HG03066 (cell line): ENCODE measurements around the gene TMEM184C.

ENCODE experiments used
- ATAC-seq: cut with Tn5 transposase; IDR thresholded peaks from one replicate; pipeline ENCODE4 v1.9.1; 2021; ENCODE audit warnings: low read depth; ENCODE audit not compliant: unreplicated experiment

TMEM184C gene

DNA sequence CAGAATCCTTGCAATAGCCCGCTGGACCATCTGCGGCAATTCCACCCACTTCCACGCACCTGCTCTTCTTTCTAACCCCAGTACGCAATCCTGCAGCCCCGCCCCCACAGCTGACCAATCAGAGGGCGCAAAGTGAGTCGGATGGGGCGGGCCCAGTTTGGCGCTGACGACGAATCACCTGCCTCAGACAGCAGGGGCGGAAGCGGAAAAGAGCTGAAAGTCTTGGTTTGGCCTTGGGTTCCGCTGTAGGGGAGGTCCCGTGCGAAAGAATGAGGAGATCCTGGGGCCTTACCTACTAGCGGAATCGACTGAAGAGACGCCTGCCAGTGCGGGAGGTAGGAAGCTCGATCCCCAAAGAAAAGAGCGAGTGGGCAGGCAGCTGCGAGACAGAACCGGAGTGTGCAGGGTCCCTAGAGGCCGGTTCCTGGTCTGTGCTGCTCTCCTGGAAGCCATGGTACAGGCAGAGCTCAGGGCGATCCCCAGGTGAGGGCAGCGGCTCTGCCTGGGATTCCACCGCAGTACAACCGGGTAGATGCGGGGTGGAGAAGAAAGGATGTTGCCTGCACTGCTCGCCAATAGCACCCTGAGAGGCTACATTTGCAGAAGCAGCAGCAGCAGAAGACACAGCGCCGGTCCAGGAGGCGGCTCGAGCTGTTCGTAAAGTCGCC lies at the start of gene TMEM184C:
TMEM184C (plus strand) TSS at position 225 of the 668 bp plus-strand sequence. CDS start 560 bp downstream, outside the sequence.
- ATAC-seq, result peak; percentile 99

DNA sequence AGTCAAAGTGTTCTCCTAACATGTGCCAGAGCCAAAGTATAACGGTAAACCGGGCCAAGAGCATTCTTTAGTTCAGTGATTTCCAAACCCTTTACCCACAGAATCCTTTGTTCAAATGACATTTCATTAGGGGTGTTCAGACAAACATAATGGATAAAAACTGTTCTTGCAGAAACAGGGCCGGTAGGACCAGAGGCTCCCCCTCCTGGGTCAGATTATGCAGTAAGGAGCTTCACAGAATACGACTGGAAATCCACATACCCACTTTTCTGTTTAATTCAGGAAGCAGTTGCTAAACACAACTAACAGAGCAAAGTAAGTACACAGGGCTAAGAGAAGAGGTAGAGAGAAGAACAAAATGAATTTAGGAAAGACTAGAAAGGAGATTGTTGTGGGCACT lies 46.6 kb upstream of the TMEM184C start:
- ATAC-seq, result no peak

DNA sequence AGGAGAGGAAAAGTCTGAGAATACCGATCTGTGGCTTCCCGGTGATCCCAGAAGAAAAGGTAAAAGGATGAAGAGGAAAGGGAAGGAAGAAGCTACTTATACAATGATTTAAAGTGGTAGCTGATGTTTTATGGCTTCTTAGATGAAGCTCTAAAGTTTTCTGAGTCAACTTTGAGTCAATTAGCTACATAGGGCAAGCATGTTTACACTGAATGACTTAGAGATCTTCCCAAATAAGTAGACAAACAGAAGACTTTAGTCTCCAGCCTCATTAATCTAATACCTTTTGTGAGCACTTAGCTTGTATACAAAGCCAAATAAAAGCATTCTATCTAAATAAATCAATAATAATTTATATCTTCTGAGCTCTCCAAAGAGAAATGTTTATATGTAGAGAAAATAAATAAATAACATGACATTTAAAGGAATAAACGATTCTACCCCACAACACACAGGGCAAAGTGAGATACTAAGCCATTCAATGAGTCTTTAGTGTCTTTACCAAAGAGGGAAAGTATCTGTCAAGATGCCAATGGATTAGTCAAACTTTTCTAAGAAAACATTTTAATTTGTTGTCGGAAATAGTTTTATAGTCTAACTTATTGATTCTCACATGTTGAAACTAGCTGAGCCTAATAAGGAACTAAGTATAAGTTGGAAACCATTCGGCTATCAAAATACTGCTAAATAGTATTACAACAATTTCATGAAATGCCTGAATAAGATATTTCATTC lies 46.0 kb upstream of the TMEM184C start:
- no peak for ATAC-seq

DNA sequence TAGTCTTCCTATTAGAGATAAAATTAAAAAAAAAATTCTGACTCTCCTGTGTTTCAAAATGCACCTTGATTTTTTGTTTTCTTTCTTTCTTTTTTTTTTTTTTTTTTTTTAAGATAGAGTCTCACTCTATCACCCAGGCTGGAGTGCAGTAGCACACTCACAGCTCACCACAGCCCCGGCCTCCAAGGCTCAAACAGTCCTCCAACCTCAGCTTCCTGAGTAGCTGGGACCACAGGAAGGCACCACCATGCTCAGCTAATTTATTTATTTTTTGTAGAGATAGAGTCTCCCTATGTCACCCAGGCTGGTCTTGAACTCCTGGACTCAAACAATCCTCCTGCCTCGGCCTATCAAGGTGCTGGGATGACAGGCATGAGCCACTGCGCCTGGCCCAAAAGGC lies 41.1 kb upstream of the TMEM184C start:
- no peak for ATAC-seq

DNA sequence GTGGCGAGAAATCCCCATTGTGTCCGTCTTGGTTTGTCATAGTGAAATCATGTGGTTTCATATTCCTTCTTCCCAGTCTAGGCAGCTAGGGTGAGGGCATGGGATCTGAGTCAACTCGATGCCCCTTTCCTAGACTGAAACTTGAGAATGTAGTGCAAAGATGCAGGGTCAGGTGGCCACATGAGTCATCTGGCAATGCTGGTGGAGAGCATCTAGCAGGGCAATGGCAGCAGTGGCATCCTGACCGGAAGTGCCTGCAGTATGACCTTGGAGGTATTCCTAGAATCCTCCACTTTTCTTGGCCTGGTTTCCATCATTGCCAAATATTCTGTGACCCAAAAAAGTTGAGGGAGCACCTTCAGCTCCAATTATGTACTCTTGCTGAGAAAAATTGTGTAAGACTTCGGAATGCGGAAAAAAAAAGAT lies 39.1 kb upstream of the TMEM184C start:
- ATAC-seq, result no peak

DNA sequence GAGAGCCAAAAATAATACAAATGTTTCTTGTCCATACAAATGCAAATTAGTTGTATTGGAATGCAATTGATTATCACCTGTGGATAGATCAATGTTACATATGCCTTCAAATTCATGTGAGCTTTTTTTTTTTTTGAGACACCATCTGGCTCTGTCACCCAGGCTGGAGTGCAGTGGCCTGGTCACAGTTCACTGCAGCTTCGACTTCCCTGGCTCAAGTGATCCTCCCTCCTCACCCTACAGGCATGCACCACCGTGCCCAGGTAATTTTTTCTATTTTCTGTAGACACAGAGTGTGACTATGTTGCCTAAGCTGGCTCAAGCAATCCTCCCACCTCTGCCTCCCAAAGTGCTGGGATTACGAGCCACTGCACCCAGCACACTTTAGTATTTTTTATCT lies 38.6 kb upstream of the TMEM184C start:
- ATAC-seq, result no peak

DNA sequence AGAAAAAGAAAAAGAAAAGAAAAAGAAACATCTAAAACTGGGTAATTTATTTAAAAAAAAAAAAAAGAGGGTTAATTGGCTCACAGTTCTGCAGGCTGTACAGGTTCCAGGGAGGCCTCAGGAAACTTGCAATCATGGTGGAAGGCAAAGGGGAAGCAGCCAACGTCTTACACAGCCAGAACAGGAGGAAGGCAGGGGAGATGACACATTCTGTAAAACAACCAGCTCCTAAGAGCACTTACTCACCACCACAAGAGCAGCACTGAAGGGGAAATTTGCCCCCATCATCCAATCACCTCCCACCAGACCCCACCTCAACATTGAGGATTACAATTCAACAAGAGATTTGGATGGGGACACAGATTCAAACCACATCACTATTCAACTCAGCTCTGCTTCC lies 36.8 kb upstream of the TMEM184C start:
- no peak for ATAC-seq

DNA sequence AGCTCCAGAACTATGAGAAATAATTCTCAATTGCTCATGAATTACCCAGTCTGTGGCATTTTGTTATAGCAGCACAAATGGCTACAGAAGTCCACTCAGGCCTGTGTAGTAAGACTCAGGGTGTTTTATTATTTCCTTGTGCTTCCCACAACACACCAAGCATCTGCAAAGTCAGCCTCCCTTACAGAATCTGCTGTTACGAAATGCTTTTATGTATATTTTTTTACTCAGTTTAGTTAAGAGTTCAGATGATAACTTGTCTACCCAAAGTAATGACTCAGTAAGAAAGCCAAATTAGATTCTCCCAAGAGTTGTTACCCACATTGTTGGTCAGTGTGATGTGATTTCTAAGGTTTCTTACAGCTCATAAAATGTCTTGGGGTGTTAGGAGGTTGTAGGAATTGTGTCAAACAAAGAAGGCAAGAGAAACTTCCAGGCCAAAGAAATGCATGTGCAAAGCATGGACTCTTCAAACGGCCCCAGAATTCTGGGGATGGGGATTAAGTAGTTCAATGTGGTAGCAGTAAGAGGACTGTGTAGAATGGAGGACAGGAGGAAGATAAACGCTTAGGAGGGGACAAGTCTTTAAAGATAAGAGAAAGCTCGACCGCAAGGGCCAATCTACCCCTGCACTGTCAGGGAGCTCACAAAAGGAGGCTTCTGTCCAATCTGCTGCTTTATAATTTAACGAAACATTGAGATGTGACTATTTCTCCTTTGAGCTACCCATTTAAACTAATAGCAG lies 35.4 kb upstream of the TMEM184C start:
- no peak for ATAC-seq

DNA sequence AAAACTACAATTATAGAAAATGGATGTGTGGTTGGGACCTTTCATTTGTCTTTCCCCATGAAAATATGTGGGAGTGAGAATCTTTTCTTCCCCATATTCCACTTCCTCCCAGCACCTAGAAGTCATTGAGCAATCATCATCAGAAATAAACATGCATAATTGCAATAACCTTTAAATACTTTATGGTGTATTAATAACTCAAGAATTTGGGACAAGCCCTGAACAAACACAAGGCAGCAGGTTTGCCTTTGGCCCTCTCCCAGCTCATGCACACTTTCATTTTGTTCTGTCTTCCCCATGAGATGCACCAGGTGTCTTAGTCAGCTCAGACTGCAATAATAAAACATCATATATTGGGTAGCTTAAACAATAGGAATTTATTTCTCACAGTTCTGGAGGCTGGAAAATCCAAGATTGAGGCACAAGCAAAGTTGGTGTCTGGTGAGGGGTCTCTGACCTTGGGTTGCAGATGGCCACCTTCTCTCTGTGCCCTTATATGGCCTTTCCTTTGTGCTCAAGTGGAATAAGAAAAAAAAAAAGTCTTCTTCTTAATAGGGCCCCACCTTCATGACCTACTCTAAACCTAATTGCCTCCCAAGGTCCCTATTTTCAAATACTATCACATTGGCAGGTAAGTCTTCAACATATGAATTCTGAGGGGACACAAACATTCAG lies 34.7 kb upstream of the TMEM184C start:
- no peak for ATAC-seq

DNA sequence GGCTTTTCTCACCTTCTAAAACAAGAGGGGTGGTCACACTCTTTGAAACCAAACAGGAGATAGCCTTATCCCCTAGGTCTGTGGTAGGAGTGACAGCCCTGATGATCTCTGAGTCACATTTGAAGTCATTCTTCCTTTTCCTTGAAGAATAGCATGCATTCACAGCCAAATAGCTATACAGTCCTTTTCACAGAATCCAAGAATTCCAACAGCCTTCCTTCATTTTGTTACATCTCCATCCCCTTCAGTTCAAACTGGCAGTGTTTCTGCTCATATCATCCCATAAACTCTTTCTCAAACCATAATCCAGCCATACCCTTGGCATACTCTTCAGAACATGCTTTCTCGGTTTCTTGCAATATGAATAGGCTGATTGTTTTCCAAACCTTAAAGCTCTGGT lies 33.3 kb upstream of the TMEM184C start:
- no peak for ATAC-seq

DNA sequence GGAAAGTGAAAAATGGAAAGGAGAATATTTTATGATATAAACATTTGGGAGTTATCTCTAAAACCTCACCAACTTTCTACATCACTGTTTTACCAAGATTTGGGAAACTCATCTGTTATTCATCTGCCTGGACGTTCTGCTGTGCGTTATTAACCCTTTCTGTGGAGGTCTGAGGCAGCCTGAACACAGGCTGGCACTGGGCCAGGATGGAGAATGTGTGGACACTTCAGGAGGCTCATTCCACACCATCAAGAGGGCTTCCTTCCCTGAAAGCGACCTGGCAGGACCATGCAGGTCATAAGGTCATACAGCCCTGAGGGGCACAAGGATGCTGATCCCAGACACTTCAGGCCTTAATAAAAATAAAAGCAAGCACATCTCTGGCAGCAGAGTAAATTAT lies 31.2 kb upstream of the TMEM184C start:
- no peak for ATAC-seq

DNA sequence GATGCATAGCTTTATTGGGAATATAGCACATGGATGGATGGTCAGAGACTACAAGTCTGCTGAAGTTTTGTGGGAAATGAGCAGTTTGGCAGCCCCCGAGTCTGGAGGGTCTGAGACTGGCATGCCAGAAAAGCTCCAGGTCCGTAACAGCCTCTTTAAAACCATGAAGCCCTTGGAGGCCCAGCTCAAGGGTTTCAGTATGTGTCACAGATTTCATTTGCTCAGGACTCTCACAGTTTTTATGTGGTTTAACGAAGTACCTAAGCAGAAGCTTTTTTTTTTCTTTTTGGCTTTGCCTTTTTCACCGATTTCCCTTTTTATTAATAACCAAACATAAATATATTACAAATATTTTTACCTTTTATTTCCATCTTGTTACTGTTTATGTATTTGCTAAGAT lies 30.6 kb upstream of the TMEM184C start:
- peak; percentile 64 for ATAC-seq

DNA sequence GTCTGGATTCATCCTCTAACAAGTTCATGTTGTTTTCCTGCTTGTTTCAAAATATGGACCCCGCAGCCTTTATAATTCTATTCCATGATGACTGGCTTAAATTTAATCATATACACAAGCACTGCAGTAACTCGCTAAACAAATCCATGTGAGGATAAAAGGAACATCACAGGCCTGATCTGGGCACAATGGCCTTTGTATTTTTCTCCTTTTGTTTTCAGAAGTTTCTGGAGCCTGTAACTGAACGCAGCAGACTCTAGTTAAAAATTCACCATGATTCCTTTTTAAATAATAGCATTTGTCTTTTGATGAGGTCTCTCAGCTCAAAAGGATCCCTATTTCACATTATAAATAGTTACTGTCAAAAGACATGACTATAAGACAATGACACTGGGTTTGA lies 30.2 kb upstream of the TMEM184C start:
- ATAC-seq, result no peak

DNA sequence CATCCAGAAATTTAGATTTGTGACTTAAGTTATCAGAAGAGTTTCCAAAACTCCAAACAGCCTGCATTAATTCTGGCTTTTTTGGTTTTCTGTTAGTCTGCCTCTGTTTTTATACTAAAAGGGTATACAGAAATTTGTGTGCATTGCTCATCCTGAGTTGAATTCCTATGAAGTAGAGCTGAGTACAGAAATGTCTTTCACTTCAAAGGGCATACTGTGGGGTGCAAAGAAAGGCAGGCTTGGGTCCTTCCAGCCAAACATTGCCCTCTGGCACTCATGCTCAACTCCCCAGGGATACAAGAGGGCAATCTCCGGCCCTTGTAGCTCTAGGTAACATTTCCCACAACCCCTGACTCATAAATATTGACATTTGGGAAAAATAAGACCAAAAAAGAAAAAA lies 27.6 kb upstream of the TMEM184C start:
- no peak for ATAC-seq

DNA sequence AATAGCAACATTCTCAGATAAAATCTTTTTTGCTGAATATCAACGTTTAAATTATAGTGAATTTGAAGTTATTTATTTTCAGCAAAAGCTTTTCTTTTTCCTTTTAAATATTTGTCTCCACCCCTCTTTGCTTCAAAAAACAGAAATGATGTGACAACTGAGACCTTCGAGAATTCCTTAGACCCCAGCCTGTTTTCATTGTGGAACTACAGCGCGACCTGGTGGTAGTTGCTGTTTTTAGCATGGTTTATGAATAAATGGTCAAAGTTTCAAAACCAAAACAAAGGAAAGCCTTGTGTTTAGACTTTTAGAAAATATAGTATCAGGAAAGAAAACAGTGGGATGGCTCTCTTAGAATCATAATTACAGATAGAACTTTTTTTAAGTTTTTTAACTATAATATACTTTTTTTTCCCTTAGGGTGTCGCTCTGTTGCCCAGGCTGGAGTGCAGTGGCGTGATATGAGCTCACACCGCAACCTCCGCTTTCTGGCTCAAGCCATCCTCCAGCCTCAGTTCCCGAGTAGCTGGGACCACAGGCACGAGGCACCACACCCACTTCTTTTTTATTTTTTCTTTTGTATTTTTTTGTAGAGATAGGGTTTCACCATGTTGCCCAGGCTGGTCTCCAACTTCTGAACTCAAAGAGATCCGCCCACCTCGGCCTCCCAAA lies 26.8 kb upstream of the TMEM184C start:
- ATAC-seq, result no peak

DNA sequence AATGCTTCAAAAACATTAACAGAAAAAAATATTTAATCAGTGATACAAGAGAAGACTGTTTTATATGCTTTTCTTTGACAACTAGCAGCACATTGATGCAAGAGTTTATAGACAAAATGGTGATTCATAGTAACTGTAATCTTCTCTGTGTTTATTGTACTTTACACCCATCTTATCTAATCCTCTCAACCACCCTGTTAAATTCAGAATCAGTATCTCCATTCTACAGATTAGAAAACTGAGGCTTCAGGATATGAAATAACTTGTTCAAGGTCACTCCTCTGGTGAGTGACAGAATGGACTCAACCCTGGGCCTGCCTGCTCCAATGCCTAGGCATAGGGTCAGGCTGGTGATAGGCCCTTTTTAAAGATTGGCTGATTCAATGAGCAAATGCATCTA lies 26.1 kb upstream of the TMEM184C start:
- no peak for ATAC-seq

DNA sequence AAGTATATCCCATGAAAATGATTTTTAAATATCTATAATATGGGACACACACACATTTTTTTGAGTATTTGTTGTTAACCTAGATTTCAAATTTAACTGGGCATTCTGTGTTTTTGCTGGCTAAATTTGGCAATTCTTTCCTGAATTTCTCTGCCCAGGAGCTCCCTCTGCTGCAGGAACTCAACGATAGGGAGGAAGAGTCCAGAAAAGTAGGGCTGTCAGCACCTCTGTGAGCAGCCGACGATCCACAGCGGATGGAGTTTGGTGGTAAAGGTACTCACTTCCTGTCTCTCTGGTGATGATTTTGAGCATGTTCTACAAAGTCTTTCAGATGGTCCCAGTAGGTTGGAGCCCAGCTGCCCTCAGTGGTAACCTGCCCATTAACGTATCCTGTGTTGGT lies 23.1 kb upstream of the TMEM184C start:
- ATAC-seq, result no peak

DNA sequence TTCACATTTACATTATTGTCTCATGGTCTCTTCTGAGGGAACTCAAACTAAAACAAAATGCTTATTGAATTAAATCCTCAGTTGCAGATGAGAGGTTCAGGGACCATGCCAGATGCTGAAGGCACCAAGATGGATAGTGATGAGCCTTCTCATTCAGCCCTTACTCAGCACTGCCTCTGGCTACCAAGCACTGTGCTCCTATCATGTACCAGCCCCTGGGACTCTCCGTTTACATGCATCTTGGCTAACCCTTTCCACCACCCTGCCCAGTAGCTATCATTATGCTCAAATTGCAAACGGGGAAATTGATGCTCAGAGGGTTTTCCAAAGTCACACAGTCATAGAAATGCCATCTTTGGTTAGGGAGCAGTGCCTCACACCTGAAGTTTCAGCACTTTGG lies 22.6 kb upstream of the TMEM184C start:
- ATAC-seq, result no peak

DNA sequence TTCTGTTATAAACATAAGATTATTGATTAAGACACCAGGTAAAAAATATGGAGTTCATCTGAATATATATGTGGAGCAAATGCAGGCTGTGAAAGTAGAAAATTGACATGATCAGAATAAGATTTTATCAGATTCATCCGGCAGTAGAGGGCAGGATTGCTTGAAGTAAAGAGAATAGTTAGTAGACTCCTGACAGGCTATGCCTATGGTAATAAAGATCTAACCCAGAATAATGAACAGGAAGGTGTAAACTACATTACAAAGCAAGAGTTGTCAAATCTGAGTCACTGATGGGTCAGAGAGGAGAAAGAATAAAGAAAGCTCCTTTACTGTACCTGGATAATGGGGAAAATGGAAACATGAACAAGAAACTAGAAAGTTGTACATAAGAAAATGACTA lies 20.8 kb upstream of the TMEM184C start:
- ATAC-seq, result no peak

DNA sequence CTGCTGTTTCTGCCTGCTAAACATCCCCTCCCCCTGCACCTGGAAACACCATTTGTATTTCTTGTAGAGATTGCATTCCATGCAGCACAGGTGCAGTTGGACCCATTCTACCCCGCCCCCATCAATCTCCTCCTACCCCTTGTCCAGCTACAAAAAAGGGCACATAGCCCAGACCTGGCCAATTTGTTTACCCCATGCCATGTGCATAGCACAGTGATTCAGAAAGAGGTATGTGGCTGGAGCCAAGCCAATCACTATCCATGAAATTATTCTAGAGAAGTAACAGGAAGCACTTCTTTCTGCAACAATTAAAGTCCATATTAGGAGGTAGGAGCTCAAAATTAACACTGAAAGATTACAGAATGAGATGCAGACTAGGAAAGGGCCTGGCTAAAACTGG lies 20.2 kb upstream of the TMEM184C start:
- ATAC-seq, result no peak

DNA sequence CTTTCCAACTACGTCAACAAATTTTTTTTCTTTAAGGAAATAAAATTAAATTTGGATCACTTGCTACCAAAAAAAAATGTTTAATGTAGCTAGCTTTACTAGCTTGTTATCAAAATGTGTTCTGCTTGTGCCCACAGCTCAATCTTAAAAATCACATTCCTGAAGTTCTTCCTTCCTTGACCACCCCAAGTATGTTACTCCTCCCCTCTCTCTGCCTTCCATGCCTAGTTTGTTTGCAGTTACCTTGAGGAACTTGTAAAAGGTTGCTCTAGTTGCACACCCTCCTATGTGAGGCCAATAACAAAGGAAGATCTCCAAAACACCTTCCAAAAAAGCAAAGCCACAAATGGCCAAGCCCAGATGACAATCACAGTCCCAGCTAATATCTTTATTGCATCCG lies 19.6 kb upstream of the TMEM184C start:
- no peak for ATAC-seq
